ENCODE measurements around the gene MRPL30.
"Not testable (repeated sequence)": the region's sequence is repeated elsewhere in the genome, so short reads cannot be mapped to it uniquely, and the experiment has no call there.

The MRPL30 gene

DNA sequence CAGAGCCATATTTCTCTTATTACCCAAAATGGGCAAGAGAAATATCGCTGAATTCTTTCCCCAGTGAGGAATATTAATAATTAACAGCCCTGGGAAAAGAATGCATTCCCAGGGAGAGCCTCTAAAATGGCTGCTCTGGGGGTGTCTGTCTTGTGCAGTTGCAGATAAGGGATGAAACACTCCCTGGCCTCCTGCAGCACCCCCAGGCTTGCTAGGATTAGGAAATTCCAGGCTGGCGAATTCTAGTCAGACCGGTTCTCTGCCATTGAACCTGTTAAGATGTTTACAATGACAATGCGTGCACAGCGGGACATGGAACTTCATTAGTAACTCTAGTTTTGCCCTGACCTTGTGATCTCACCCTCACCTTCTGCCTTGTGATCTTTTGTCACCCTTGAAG, 24.5 kb downstream of the MRPL30 start:
- DNase-seq (ENCODE audit: low spot score), result no peak
- TF ChIP-seq, protein P1, sequence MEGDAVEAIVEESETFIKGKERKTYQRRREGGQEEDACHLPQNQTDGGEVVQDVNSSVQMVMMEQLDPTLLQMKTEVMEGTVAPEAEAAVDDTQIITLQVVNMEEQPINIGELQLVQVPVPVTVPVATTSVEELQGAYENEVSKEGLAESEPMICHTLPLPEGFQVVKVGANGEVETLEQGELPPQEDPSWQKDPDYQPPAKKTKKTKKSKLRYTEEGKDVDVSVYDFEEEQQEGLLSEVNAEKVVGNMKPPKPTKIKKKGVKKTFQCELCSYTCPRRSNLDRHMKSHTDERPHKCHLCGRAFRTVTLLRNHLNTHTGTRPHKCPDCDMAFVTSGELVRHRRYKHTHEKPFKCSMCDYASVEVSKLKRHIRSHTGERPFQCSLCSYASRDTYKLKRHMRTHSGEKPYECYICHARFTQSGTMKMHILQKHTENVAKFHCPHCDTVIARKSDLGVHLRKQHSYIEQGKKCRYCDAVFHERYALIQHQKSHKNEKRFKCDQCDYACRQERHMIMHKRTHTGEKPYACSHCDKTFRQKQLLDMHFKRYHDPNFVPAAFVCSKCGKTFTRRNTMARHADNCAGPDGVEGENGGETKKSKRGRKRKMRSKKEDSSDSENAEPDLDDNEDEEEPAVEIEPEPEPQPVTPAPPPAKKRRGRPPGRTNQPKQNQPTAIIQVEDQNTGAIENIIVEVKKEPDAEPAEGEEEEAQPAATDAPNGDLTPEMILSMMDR (IDR thresholded peaks at IDR 0.05), result no peak
- H3K27ac ChIP-seq, result no peak overlapping the region
- no peak overlapping the region for H3K4me3 ChIP-seq

DNA sequence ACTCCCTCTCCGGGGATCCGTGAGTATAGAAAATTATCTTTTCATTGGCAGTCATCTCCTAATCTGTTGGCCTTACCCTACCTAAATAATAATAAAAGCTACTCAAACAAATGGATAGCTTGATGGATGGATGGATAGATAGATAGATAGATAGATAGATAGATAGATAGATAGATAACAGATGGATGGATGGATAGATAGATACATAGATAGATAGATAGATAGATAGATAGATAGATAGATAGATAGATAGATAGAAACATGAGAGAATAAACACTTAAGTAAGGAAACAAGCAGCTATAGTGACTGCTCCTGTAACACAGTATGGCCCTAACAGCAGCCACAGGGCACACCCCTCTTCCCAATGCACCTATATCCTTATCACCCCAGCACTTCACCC, 35.1 kb downstream of the MRPL30 start:
- no peak for DNase-seq (ENCODE audit: low spot score)
- H3K27ac ChIP-seq, result no peak overlapping the region
- H3K4me3 ChIP-seq, result no peak overlapping the region
- TF ChIP-seq, protein P1 (IDR thresholded peaks at IDR 0.05), result no peak

DNA sequence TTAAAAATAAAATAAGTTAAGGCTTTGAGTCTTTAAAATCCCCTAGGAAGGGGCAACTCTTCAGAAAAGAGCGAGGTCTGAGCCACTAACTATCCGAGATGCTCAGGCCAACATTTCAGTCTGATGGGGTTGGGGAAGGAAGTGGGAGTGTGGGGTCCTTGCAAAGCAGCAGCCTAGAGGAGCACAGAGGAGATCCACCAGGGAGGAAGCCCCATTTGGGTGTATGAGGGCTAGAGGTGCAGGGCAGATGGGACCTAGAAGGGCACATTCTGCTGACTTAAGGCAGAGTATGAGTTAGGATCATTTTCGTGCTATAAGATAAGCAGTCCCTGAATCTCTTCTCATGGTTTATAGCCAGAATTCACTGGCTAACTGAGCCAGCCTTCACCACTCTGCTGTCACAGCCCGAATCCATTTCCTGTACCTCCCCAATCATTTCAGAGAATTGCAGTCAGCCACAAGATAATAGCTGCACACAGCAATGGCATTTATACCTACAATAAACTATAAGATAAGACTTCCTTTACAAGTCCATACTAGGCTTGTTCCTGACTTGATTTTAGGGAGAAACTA, 37.0 kb downstream of the MRPL30 start:
- TF ChIP-seq, protein P1 (IDR thresholded peaks at IDR 0.05), result no peak
- Histone ChIP-seq H3K27ac (no peak overlapping the region), H3K4me3 (no peak overlapping the region)
- no peak for DNase-seq (ENCODE audit: low spot score)

DNA sequence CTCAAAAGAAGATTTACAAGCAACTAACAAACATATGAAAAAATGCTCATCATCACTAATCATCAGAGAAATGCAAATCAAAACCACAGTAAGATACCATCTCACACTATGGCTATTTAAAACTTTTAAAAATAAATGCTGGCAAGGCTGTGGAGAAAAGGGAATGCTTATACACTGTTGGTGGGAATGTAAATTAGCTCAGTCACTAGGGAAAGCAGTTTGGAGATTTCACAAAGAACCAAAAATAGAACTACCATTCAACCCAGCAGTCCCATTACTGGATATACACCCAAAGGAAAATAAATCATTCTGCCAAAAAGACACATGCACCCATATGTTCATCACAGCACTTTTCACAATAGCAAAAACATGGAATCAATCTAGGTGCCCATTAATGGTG, 52.2 kb downstream of the MRPL30 start:
- not testable (repeated sequence) for DNase-seq (ENCODE audit: low spot score); H3K27ac ChIP-seq; H3K4me3 ChIP-seq

DNA sequence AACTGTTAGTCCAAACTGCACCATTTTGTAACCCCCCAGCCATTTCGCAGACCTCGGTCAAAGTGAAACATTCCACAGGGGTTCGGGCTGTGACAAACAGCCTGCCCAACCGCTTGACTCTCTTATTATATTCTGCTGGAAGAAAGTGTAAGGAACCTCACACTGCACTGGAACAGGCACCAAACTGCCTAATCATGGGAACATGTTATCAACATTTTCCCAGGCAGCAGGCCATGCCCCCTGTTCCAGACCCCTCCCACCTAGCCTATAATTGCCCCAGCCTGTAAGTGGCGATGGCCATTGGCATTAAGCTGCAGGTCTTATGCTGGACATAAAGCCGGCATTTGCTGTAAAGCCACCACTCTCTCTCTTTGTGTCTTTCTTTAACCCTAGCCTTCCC, 57.6 kb downstream of the MRPL30 start:
- Histone ChIP-seq H3K4me3 (no peak overlapping the region), H3K27ac (no peak overlapping the region)
- TF ChIP-seq, protein P1 (IDR thresholded peaks at IDR 0.05), result no peak
- DNase-seq (ENCODE audit: low spot score), result no peak

DNA sequence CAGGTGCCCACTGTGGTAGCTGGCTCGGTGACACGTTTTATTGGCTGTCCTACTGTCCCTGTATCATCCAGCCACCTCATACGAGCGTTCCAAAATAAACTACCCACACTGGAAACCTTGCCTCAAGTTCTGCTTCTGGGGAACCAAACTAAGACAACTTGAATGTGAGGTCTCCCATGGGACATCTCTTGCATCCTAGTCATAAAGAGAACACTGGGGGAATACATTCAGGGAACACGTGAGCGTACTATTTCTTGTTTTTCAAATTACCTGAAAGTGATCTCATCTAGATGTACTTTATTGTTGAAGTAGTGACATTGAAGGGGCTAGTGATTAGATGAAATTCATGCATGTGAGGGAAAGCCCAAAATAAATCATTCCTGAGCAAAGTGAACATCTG, 59.4 kb downstream of the MRPL30 start:
- DNase-seq (ENCODE audit: low spot score), result no peak
- no peak overlapping the region for H3K4me3 ChIP-seq

DNA sequence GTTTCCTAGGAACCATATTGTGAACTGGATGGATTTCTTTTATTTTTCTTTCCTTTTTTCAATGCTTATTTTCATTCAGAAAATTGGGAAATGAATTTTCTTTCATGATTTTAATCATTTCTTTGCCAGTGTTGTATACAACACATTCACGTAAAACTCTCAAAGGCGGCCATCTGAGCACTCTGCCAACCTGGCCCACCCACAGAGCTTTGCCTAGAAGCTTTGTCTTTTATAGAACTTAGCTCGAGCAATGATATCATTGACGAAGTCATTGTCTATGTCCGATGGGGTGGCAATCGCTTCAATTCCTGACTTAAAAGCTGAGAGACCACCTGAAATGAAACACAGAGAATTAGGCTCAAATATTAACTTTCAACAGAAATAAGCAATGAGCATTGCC, 61.2 kb downstream of the MRPL30 start:
- TF ChIP-seq, protein P1 (IDR thresholded peaks at IDR 0.05), result no peak
- no peak overlapping the region for H3K27ac ChIP-seq
- no peak overlapping the region for H3K4me3 ChIP-seq
- DNase-seq (ENCODE audit: low spot score), result no peak

More for the DNA sequence above, 59.4 kb downstream of the MRPL30 start:
- TF ChIP-seq, protein P1 (IDR thresholded peaks at IDR 0.05), result no peak
- no peak overlapping the region for H3K27ac ChIP-seq

Measured in coronary artery (tissue), 2 donors.